OCI-LY1 (cell line): ENCODE measurements around the gene PRRT2.

Source experiments
- H2AFZ ChIP-seq: fragments of 200-600 bp; sonication (generic), shearing (Covaris generic); 2 replicates; pipeline ENCODE4 v1.6.0; 2014; ENCODE audit warnings: antibody characterized with exemption, mild to moderate bottlenecking, low read length
- H3F3A ChIP-seq: fragments of 200-600 bp; sonication (generic), shearing (Covaris generic); 2 replicates; pipeline ENCODE4 v1.6.0; 2014; ENCODE audit warnings: mild to moderate bottlenecking, antibody characterized with exemption, low read length, moderate library complexity; ENCODE audit not compliant: insufficient read depth
- H3K27ac ChIP-seq: fragments of 200-600 bp; sonication (generic); 2 replicates; pipeline ENCODE4 v1.5.1; 2014; ENCODE audit warnings: low read length, mixed run types, mild to moderate bottlenecking, low read depth; ENCODE audit not compliant: poor library complexity, severe bottlenecking
- H3K27me3 ChIP-seq: fragments of 200-600 bp; sonication (generic); 2 replicates; pipeline ENCODE4 v1.6.0; 2014; ENCODE audit warnings: antibody characterized with exemption, mild to moderate bottlenecking, low read length, moderate library complexity; ENCODE audit not compliant: insufficient read depth
- H3K36me3 ChIP-seq: fragments of 200-600 bp; sonication (generic); 2 replicates; pipeline ENCODE4 v1.6.1; 2014; ENCODE audit warnings: mild to moderate bottlenecking, antibody characterized with exemption, low read length, moderate library complexity, mixed read lengths; ENCODE audit not compliant: insufficient read depth
- H3K4me1 ChIP-seq: fragments of 200-600 bp; sonication (generic); 2 replicates; pipeline ENCODE4 v1.5.1; 2014; ENCODE audit warnings: mild to moderate bottlenecking, low read length, moderate library complexity; ENCODE audit not compliant: insufficient read depth, severe bottlenecking
- H3K4me2 ChIP-seq: fragments of 200-600 bp; sonication (generic), shearing (Covaris generic); 2 replicates; pipeline ENCODE4 v1.6.1; 2014; ENCODE audit warnings: low read length
- H3K4me3 ChIP-seq: fragments of 200-600 bp; sonication (generic); 2 replicates; pipeline ENCODE4 v1.5.1; 2014; ENCODE audit warnings: low read length, low read depth, mild to moderate bottlenecking, mixed read lengths; ENCODE audit not compliant: poor library complexity, severe bottlenecking
- H3K79me2 ChIP-seq: fragments of 200-600 bp; shearing (Covaris generic); 2 replicates; pipeline ENCODE4 v1.6.1; 2016; ENCODE audit warnings: mixed run types, low read length, mixed read lengths; ENCODE audit not compliant: insufficient read depth
- H3K9ac ChIP-seq: fragments of 200-600 bp; sonication (generic), shearing (Covaris generic); 2 replicates; pipeline ENCODE4 v1.6.1; 2014; ENCODE audit warnings: mild to moderate bottlenecking, low read length, mixed read lengths
- H3K9me2 ChIP-seq: fragments of 200-600 bp; sonication (generic), shearing (Covaris generic); 2 replicates; pipeline ENCODE4 v1.6.1; 2014; ENCODE audit warnings: low read depth, mild to moderate bottlenecking, low read length, mixed read lengths
- H3K9me3 ChIP-seq: fragments of 200-600 bp; shearing (Covaris generic); 2 replicates; pipeline ENCODE4 v1.6.1; 2014; ENCODE audit warnings: low read length, mixed read lengths
- H4K20me1 ChIP-seq: fragments of 200-600 bp; sonication (generic), shearing (Covaris generic); 2 replicates; pipeline ENCODE4 v1.6.0; 2016; ENCODE audit warnings: mild to moderate bottlenecking, low read length; ENCODE audit not compliant: insufficient read depth
- EZH2 ChIP-seq: fragments of 200-600 bp; sonication (generic), shearing (Covaris generic); IDR thresholded peaks from 2 replicates; pipeline ENCODE4 v1.8.0; 2017; ENCODE audit warnings: borderline replicate concordance, mixed run types, mild to moderate bottlenecking, antibody characterized with exemption, low read length, moderate library complexity, mixed read lengths
- TF ChIP-seq, protein P1 (sequence below): fragments of 200-600 bp; sonication (generic), shearing (Covaris generic); IDR thresholded peaks from 2 replicates; pipeline ENCODE4 v1.5.1; 2017; ENCODE audit warnings: mild to moderate bottlenecking, antibody characterized with exemption, low read length, moderate library complexity, mixed read lengths

Gene PRRT2

DNA sequence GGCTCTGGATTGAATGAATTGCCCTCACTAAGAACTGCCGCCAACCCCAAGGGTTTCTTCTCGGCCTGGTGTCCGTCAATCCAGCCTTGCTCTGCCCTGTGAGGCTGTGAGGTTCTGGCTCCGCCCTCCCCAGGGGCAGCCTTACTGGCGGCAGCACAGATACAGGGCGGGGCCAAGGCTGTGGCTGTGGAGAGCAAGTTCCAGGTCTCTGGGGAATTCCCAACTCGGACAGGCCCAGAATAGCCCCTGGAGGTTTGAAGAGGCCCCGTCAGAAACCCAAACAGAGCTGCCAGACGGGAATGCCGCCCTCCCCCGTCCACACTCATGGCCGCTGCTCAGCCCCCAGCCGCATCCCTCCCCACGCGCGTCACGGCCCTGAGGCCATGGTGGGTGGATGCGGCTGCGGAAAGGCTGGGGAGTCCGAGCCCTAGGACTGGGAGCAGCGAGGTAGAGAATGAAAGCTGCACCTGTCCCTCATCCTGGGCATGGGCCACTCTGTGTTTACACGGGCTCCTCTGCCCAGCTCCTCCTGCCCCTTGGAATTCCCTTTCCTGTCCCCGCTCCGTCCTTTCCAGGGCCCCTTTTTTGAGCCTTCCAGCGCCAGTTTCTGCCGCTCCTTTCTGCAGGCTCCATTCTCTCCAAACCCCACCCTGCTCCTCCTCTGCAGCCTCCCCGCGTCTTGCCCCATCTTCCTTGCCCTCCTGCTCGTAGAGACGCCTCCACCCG lies 660 bp upstream of the PRRT2 start:
- Histone ChIP-seq H3K27ac (no peak overlapping the region), H3K4me3 (peak overlapping the region; percentile 68), H2AFZ (no peak overlapping the region), H3K4me1 (peaks cover 60% of the 10 kb centered on the region), H3K27me3 (no peaks in the 10 kb centered on the region), H3K9me3 (no peaks in the 10 kb centered on the region), H3K79me2 (no peaks in the 10 kb centered on the region), H3K9me2 (no peaks in the 10 kb centered on the region), H4K20me1 (no peaks in the 10 kb centered on the region), H3K36me3 (peaks cover 36% of the 10 kb centered on the region), H3K9ac (peak overlapping the region; percentile 15; the same call in 1 of the 2 replicates), H3K4me2 (peak overlapping the region; percentile 81), H3F3A (no peaks in the 10 kb centered on the region)
- TF ChIP-seq EZH2, result no peak
- TF ChIP-seq, protein P1, sequence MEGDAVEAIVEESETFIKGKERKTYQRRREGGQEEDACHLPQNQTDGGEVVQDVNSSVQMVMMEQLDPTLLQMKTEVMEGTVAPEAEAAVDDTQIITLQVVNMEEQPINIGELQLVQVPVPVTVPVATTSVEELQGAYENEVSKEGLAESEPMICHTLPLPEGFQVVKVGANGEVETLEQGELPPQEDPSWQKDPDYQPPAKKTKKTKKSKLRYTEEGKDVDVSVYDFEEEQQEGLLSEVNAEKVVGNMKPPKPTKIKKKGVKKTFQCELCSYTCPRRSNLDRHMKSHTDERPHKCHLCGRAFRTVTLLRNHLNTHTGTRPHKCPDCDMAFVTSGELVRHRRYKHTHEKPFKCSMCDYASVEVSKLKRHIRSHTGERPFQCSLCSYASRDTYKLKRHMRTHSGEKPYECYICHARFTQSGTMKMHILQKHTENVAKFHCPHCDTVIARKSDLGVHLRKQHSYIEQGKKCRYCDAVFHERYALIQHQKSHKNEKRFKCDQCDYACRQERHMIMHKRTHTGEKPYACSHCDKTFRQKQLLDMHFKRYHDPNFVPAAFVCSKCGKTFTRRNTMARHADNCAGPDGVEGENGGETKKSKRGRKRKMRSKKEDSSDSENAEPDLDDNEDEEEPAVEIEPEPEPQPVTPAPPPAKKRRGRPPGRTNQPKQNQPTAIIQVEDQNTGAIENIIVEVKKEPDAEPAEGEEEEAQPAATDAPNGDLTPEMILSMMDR, result no peak

DNA sequence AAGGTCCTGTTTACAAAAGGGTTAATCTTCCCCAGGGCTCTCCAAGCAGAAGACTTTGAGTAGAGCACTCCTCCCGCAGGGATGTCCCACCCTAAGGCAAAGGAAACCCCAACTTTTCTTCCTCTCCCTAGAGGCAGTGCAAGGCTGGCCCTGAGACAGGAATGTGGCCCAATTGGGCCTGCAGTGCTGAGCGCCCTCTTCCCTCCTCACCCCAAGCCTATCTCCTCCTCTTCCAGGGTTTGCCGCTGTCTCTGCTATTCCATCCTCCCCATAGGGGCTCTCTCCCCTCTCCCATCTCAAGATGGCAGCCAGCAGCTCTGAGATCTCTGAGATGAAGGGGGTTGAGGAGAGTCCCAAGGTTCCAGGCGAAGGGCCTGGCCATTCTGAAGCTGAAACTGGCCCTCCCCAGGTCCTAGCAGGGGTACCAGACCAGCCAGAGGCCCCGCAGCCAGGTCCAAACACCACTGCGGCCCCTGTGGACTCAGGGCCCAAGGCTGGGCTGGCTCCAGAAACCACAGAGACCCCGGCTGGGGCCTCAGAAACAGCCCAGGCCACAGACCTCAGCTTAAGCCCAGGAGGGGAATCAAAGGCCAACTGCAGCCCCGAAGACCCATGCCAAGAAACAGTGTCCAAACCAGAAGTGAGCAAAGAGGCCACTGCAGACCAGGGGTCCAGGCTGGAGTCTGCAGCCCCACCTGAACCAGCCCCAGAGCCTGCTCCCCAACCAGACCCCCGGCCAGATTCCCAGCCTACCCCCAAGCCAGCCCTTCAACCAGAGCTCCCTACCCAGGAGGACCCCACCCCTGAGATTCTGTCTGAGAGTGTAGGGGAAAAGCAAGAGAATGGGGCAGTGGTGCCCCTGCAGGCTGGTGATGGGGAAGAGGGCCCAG lies 1.0 kb downstream of the PRRT2 start:
- no peaks in the 10 kb centered on the region for H3F3A ChIP-seq
- H3K27me3 ChIP-seq, result no peaks in the 10 kb centered on the region
- TF ChIP-seq, protein P1, result no peak
- TF ChIP-seq EZH2, result no peak
- H4K20me1 ChIP-seq, result no peaks in the 10 kb centered on the region
- H3K79me2 ChIP-seq, result no peaks in the 10 kb centered on the region
- no peak overlapping the region for H3K9ac ChIP-seq
- H3K4me3 ChIP-seq, result no peak overlapping the region
- peaks cover 64% of the 10 kb centered on the region for H3K4me1 ChIP-seq
- H3K9me3 ChIP-seq, result no peaks in the 10 kb centered on the region
- H3K4me2 ChIP-seq, result no peak overlapping the region
- H2AFZ ChIP-seq, result no peak overlapping the region
- H3K27ac ChIP-seq, result no peak overlapping the region
- peaks cover 33% of the 10 kb centered on the region for H3K36me3 ChIP-seq
- no peaks in the 10 kb centered on the region for H3K9me2 ChIP-seq

DNA sequence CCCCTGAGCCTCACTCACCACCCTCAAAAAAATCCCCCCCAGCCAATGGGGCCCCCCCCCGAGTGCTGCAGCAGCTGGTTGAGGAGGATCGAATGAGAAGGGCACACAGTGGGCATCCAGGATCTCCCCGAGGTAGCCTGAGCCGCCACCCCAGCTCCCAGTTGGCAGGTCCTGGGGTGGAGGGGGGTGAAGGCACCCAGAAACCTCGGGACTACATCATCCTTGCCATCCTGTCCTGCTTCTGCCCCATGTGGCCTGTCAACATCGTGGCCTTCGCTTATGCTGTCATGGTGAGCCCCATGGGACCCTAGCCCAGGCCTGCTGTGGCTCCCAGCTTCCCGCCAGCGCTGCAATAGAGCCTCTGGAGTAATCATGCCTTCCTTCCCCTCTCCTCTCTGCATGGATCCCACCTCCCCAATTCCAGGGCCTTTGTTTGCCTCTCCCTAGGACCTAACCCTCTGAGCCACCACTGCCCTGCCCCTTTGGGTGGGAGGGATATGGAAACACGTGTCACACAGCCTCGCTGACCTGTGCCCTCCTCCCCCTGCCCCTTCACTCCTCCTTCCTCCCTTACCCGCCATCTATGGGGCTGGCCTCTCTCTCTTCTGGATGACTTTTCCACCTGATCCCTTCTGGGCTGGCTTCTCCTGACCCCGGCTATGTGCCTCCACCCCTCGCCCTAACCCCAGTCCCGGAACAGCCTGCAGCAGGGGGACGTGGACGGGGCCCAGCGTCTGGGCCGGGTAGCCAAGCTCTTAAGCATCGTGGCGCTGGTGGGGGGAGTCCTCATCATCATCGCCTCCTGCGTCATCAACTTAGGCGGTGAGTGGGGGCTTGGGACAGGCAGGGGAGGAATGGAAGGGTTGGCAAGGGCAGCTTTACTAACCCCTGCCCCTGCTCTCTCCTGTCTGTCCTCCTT lies 1.9 kb downstream of the PRRT2 start:
- H3K79me2 ChIP-seq, result no peaks in the 10 kb centered on the region
- no peak overlapping the region for H3K4me2 ChIP-seq
- H3F3A ChIP-seq, result no peaks in the 10 kb centered on the region
- H3K27me3 ChIP-seq, result no peaks in the 10 kb centered on the region
- no peaks in the 10 kb centered on the region for H3K9me3 ChIP-seq
- H3K4me1 ChIP-seq, result peaks cover 57% of the 10 kb centered on the region
- H3K4me3 ChIP-seq, result no peak overlapping the region
- no peak overlapping the region for H3K9ac ChIP-seq
- TF ChIP-seq, protein P1, result no peak
- no peak for TF ChIP-seq EZH2
- H3K9me2 ChIP-seq, result no peaks in the 10 kb centered on the region
- H3K27ac ChIP-seq, result no peak overlapping the region
- no peak overlapping the region for H2AFZ ChIP-seq
- H4K20me1 ChIP-seq, result no peaks in the 10 kb centered on the region
- peaks cover 32% of the 10 kb centered on the region for H3K36me3 ChIP-seq
